ENCODE data around the gene CRTC2. TPM values are rescaled to one million over a fixed set of nuclear protein-coding genes. Genes with fewer than 3 reads are reported as not detected.

The CRTC2 gene
- total RNA-seq, 1 experiment from 2014 or later = 15.5 TPM

Small RNA genes within 50 kb of the gene (small RNA-seq; reads per million reads assigned to genes)
- gene MIR6737 = not detected

Other genes with a start within 250 kb of the CRTC2 start
- gene INTS3, start 230.6 kb downstream of the CRTC2 start, total RNA-seq (2014; rRNA removed; shearing (Covaris generic)) = 23.4 and 28.9 TPM in 2 replicates
- gene SLC27A3, start 183.2 kb downstream of the CRTC2 start, total RNA-seq (2014; rRNA removed; shearing (Covaris generic)) = 13.8 and 14.7 TPM in 2 replicates
- gene GATAD2B, start 35.6 kb downstream of the CRTC2 start, total RNA-seq (2014; rRNA removed; shearing (Covaris generic)) = 4.2 and 5.1 TPM in 2 replicates
- gene DENND4B, start 11.9 kb downstream of the CRTC2 start, total RNA-seq (2014; rRNA removed; shearing (Covaris generic)) = 33.9 and 36.5 TPM in 2 replicates
- 226 TPM in 2 replicates for gene SLC39A1, start 4.9 kb upstream of the CRTC2 start, total RNA-seq (2014; rRNA removed; shearing (Covaris generic))
- 23.2 and 24.7 TPM in 2 replicates for gene CREB3L4, start 9.3 kb upstream of the CRTC2 start, total RNA-seq (2014; rRNA removed; shearing (Covaris generic))
- 281 and 318 TPM in 2 replicates for gene JTB, start 19.1 kb upstream of the CRTC2 start, total RNA-seq (2014; rRNA removed; shearing (Covaris generic))
- 8.0 and 8.3 TPM in 2 replicates for gene RAB13, start 27.7 kb upstream of the CRTC2 start, total RNA-seq (2014; rRNA removed; shearing (Covaris generic))
- gene RPS27, start 32.1 kb upstream of the CRTC2 start, total RNA-seq (2014; rRNA removed; shearing (Covaris generic)) = 2,063 and 2,282 TPM in 2 replicates
- gene NUP210L, start 196.5 kb upstream of the CRTC2 start, total RNA-seq (2014; rRNA removed; shearing (Covaris generic)) = not detected in 2 replicates
- 308 and 315 TPM in 2 replicates for gene TPM3, start 233.5 kb upstream of the CRTC2 start, total RNA-seq (2014; rRNA removed; shearing (Covaris generic))
- gene CFAP141, start 247.7 kb upstream of the CRTC2 start, total RNA-seq (2014; rRNA removed; shearing (Covaris generic)) = not detected in 2 replicates

Measured in HT-29 (cell line).